ENCODE measurements around the gene OSM. TPM values are rescaled to one million over a fixed set of nuclear protein-coding genes. Genes with fewer than 3 reads are reported as not detected.
A peak's percentile ranks its signal among the peaks of the same experiment; 100 is the strongest.

The OSM gene
- total RNA-seq, 1 experiment from 2014 or later, result not detected

- RAD21 ChIA-PET (ENCODE audit: low non-redundant PET in 1 of 2, low total read pairs in 2 of 2, uncharacterized antibody in 2 of 2, unreplicated experiment in 2 of 2), result no interaction called here
- Histone ChIP-seq H3K4me1 (ENCODE audit: control insufficient read depth in 1 of 2, insufficient read depth in 2 of 2, low read length in 2 of 2) (peaks cover 36 to 83% of the 10 kb centered on the region in 2 experiments), H3K4me2 (ENCODE audit: low read length) (peak overlapping the region; percentile 5; the same call in 1 of the 2 replicates), H3K79me2 (ENCODE audit: insufficient read depth, low read length) (no peaks in the 10 kb centered on the region), H3K9me3 (ENCODE audit: control insufficient read depth in 1 of 2, insufficient read depth in 1 of 2, low read depth in 1 of 2, low read length in 2 of 2) (no peaks in the 10 kb centered on the region; a peak in 1 of 4 replicates), H3K36me3 (ENCODE audit: control insufficient read depth in 1 of 2, insufficient read depth in 2 of 2, low read length in 2 of 2) (no peaks in the 10 kb centered on the region), H3K4me3 (replicated peaks in 1 of 2; ENCODE audit: low read depth in 1 of 2, low read length in 2 of 2) (no peak overlapping the region), H3K27me3 (ENCODE audit: insufficient read depth, low read length) (no peaks in the 10 kb centered on the region), H4K20me1 (ENCODE audit: insufficient read depth) (no peaks in the 10 kb centered on the region), H3K9ac (ENCODE audit: low read length) (peak overlapping the region; percentile 17; the same call in 1 of the 2 replicates), H3K9me2 (ENCODE audit: insufficient read depth) (no peaks in the 10 kb centered on the region), H3K27ac (ENCODE audit: low read depth, low read length) (no peak overlapping the region; the same call in 1 of the 2 replicates), H2AFZ (ENCODE audit: low read depth, low read length, poor library complexity, severe bottlenecking) (no peak overlapping the region)
- POLR2A ChIA-PET, result interaction anchor here (0.6 to 6.3 kb wide), 4 partner anchors 9 to 69 kb away, joined by 3 to 43 read pairs (median 4); no protein-coding TSS in a partner anchor
- BruUV-seq (replicated peaks), result no TSS peak
- no peak for ATAC-seq
- no peak for DNase-seq (ENCODE audit: low read depth, low spot score)
- intact Hi-C loops (cut with micrococcal nuclease), result no loop called here
- CTCF ChIA-PET, result no interaction called here
- TF ChIP-seq RAD21 (IDR thresholded peaks at IDR 0.05; ENCODE audit: low read depth) (no peak), JUND (IDR thresholded peaks at IDR 0.05) (no peak), ATF3 (IDR thresholded peaks at IDR 0.05) (no peak), CBX3 (IDR thresholded peaks at IDR 0.05; ENCODE audit: low read depth) (no peak), POLR2A (IDR thresholded peaks at IDR 0.05; ENCODE audit: borderline replicate concordance, extremely low read depth, insufficient read depth, insufficient read length) (no peak), YY1 (IDR thresholded peaks at IDR 0.05; ENCODE audit: extremely low read depth, insufficient replicate concordance, low read depth, low read length) (no peak), FOSL1 (IDR thresholded peaks at IDR 0.05; ENCODE audit: low read depth) (no peak), ZBTB33 (IDR thresholded peaks at IDR 0.05; ENCODE audit: extremely low read depth, insufficient replicate concordance, low read length) (no peak), SIN3A (IDR thresholded peaks at IDR 0.05; ENCODE audit: low read depth) (no peak), EZH2 (IDR thresholded peaks at IDR 0.05) (no peak), TCF7L2 (IDR thresholded peaks at IDR 0.05; ENCODE audit: borderline replicate concordance, extremely low read depth, insufficient read depth, insufficient read length) (no peak)
Measured at GRCh38 chr22:30220338-30221012, 46.2 kb downstream of the OSM start.

Data from HCT116 (cell line).